Stimulated activated naive CD4-positive, alpha-beta T cell (primary cell): ENCODE results near the gene FYTTD1.

Experiments
- DNase-seq, 6 experiments: peaks; one replicate each; lab custom pipeline; 2025; lab: John Stamatoyannopoulos, UW

The FYTTD1 gene

GRCh38 chr3:197833930-197834715 is 84.4 kb downstream of the FYTTD1 start:
- no peak for DNase-seq

- no peak for DNase-seq
Measured at GRCh38 chr3:197835509-197835908, 85.8 kb downstream of the FYTTD1 start.

- DNase-seq = no peak
Measured at GRCh38 chr3:197836244-197836643, 86.6 kb downstream of the FYTTD1 start.
